SK-N-MC (cell line): Measurements from ENCODE around the gene ATP5F1B.

Experiments
- DNase-seq: peaks from one replicate; pipeline ENCODE4 v3.0.0-alpha.2; 2011; ENCODE audit warnings: low read depth, low spot score
- H3K27ac ChIP-seq: fragments of 200-600 bp; sonication (generic); 2 replicates; pipeline ENCODE4 v1.5.1; 2016; ENCODE audit warnings: mixed run types
- H3K36me3 ChIP-seq: fragments of 200-600 bp; sonication (generic); 2 replicates; pipeline ENCODE4 v1.6.1; 2017; ENCODE audit warnings: antibody characterized with exemption, low read length, mixed read lengths; ENCODE audit not compliant: insufficient read depth
- H3K4me3 ChIP-seq: fragments of 200-600 bp; sonication (generic); 2 replicates; pipeline ENCODE4 v1.5.1; 2016
- H3K9ac ChIP-seq: fragments of 200-600 bp; sonication (generic); 2 replicates; pipeline ENCODE4 v1.8.0; 2017; ENCODE audit warnings: mixed run types, mixed read lengths; ENCODE audit not compliant: insufficient read length
- H3K9me3 ChIP-seq: fragments of 200-600 bp; sonication (generic); 2 replicates; pipeline ENCODE4 v1.6.1; 2017; ENCODE audit warnings: low read depth, mild to moderate bottlenecking, antibody characterized with exemption, low read length, moderate library complexity, mixed read lengths
- EZH2 ChIP-seq: fragments of 200-600 bp; sonication (generic); IDR thresholded peaks from one replicate; pipeline ENCODE4 v1.6.1; 2017; ENCODE audit warnings: antibody characterized with exemption
- FOXP2 ChIP-seq: optimal IDR thresholded peaks from 2 replicates; pipeline ENCODE3; 2011; ENCODE audit warnings: mild to moderate bottlenecking, moderate library complexity; ENCODE audit not compliant: insufficient read depth; ENCODE audit errors: extremely low read length, control extremely low read depth
- POLR2AphosphoS5 ChIP-seq: IDR thresholded peaks from 2 replicates; pipeline ENCODE4 v1.6.1; 2012; ENCODE audit warnings: mild to moderate bottlenecking, low read depth, low read length, borderline replicate concordance

Gene ATP5F1B

GRCh38 chr12:56616244-56616643 lies 29.5 kb downstream of the ATP5F1B start:
- DNase-seq, result no peak
- Histone ChIP-seq H3K9me3 (no peaks in the 10 kb centered on the region), H3K4me3 (no peak overlapping the region), H3K27ac (no peak overlapping the region), H3K9ac (no peak overlapping the region), H3K36me3 (peaks cover 84% of the 10 kb centered on the region)
- TF ChIP-seq EZH2, result no peak

- DNase-seq, result no peak
- H3K9me3 ChIP-seq, result no peaks in the 10 kb centered on the region
- peaks cover 86% of the 10 kb centered on the region for H3K36me3 ChIP-seq
- no peak for TF ChIP-seq EZH2
- TF ChIP-seq POLR2AphosphoS5, result no peak
- TF ChIP-seq FOXP2, result no peak
- H3K9ac ChIP-seq, result no peak overlapping the region
- H3K4me3 ChIP-seq, result no peak overlapping the region
- H3K27ac ChIP-seq, result no peak overlapping the region
These were observed 31.2 kb downstream of the ATP5F1B start for GRCh38 chr12:56614627-56615026.

GRCh38 chr12:56604355-56604754 lies 41.4 kb downstream of the ATP5F1B start:
- no peak overlapping the region for H3K27ac ChIP-seq
- no peak overlapping the region for H3K9ac ChIP-seq
- peaks cover 86% of the 10 kb centered on the region for H3K36me3 ChIP-seq
- no peak for DNase-seq
- TF ChIP-seq FOXP2, result no peak
- TF ChIP-seq EZH2, result no peak
- TF ChIP-seq POLR2AphosphoS5, result no peak
- no peaks in the 10 kb centered on the region for H3K9me3 ChIP-seq
- no peak overlapping the region for H3K4me3 ChIP-seq

GRCh38 chr12:56602239-56602638 lies 43.5 kb downstream of the ATP5F1B start:
- Histone ChIP-seq H3K27ac (no peak overlapping the region), H3K4me3 (no peak overlapping the region), H3K36me3 (peaks cover 97% of the 10 kb centered on the region), H3K9ac (no peak overlapping the region), H3K9me3 (no peaks in the 10 kb centered on the region)
- no peak for DNase-seq
- no peak for TF ChIP-seq FOXP2

- DNase-seq, result no peak
- TF ChIP-seq FOXP2 (no peak), POLR2AphosphoS5 (no peak), EZH2 (no peak)
These were observed 44.3 kb downstream of the ATP5F1B start for GRCh38 chr12:56601503-56601902.

GRCh38 chr12:56600753-56601152 lies 45.0 kb downstream of the ATP5F1B start:
- Histone ChIP-seq H3K27ac (no peak overlapping the region), H3K9ac (no peak overlapping the region), H3K9me3 (no peaks in the 10 kb centered on the region), H3K36me3 (peaks cover 90% of the 10 kb centered on the region), H3K4me3 (no peak overlapping the region)
- no peak for DNase-seq
- TF ChIP-seq POLR2AphosphoS5 (no peak), EZH2 (no peak), FOXP2 (no peak)

More at GRCh38 chr12:56601503-56601902, 44.3 kb downstream of the ATP5F1B start:
- no peak overlapping the region for H3K9ac ChIP-seq
- peaks cover 97% of the 10 kb centered on the region for H3K36me3 ChIP-seq
- H3K9me3 ChIP-seq, result no peaks in the 10 kb centered on the region
- H3K27ac ChIP-seq, result no peak overlapping the region
- H3K4me3 ChIP-seq, result no peak overlapping the region

- H3K36me3 ChIP-seq, result peaks cover 82% of the 10 kb centered on the region
- no peak overlapping the region for H3K4me3 ChIP-seq
- H3K27ac ChIP-seq, result no peak overlapping the region
- TF ChIP-seq EZH2, result no peak
- H3K9me3 ChIP-seq, result no peaks in the 10 kb centered on the region
- DNase-seq, result no peak
- no peak overlapping the region for H3K9ac ChIP-seq
These were observed 46.0 kb downstream of the ATP5F1B start for GRCh38 chr12:56599797-56600196.

- no peak for DNase-seq
- no peak for TF ChIP-seq EZH2
- no peak for TF ChIP-seq FOXP2
- no peak for TF ChIP-seq POLR2AphosphoS5
- Histone ChIP-seq H3K9me3 (no peaks in the 10 kb centered on the region), H3K9ac (no peak overlapping the region), H3K27ac (no peak overlapping the region), H3K36me3 (peaks cover 74% of the 10 kb centered on the region), H3K4me3 (no peak overlapping the region)
These were observed 46.7 kb downstream of the ATP5F1B start for GRCh38 chr12:56599041-56599440.

GRCh38 chr12:56596815-56597214 lies 49.0 kb downstream of the ATP5F1B start:
- no peak overlapping the region for H3K4me3 ChIP-seq
- DNase-seq, result no peak
- no peaks in the 10 kb centered on the region for H3K9me3 ChIP-seq
- no peak overlapping the region for H3K27ac ChIP-seq
- peaks cover 52% of the 10 kb centered on the region for H3K36me3 ChIP-seq
- TF ChIP-seq EZH2 (no peak), FOXP2 (no peak), POLR2AphosphoS5 (no peak)
- H3K9ac ChIP-seq, result no peak overlapping the region

GRCh38 chr12:56593909-56594621 lies 51.7 kb downstream of the ATP5F1B start:
- Histone ChIP-seq H3K4me3 (no peak overlapping the region), H3K27ac (peak overlapping the region; percentile 52), H3K36me3 (peaks cover 24% of the 10 kb centered on the region), H3K9me3 (no peaks in the 10 kb centered on the region), H3K9ac (peak overlapping the region; percentile 4)
- TF ChIP-seq POLR2AphosphoS5 (0 out of 2 replicates have a peak, but pooled peaks have one; percentile 21), EZH2 (no peak)
- peak; percentile 47 for DNase-seq
